Fibroblast of skin of back (primary cell): ENCODE results near the gene LTBP1.
"Not testable (repeated sequence)": the region's sequence is repeated elsewhere in the genome, so short reads cannot be mapped to it uniquely, and the experiment has no call there.

ENCODE experiments used
- DNase-seq: peaks from one replicate; pipeline ENCODE4 v3.0.0-alpha.2; 2013

The LTBP1 gene

DNA sequence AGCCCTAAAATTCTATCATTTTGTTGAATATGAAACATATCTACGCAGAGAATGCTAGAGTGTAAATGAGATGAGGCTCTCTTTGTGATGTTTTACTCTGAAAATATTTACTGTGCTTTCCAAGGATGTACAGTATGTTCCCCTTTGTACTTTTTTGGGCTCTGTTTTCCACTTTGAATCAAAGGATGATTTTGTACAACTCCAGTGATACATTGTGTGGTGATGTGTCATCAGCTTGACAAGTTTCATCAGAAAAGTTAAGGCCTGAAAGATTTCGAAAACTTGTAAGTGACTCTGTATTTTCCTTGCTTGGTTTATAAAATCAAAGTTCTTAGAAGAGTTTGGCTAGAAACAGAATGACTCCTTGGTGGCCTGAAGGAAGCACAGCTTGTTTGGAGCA lies 206.3 kb downstream of the LTBP1 start:
- peak; percentile 86 for DNase-seq

DNA sequence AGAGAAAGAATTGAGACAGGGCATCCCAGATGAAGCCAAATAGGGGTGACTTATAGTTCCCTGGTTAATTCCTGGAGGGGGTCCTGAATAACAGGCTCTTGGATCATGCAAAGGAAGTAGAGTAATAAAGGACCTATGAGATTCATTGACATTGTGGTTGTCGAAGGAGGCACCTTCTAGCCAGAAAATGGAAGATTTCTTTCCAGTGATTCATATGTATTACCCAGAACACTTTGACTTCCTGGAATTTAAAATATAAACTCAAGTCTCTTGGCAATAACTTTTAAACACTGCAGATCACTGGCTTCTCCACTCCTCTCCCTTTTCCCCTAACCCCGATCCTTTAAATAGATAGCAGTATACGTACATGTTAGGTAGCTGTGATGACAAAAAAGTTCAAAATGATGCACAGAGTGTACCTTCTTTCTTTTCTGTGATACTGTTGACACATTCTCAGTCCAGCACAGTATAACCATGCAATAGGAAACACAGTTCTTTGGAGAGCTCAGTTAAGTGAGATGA lies 211.8 kb downstream of the LTBP1 start:
- peak; percentile 92 for DNase-seq

GRCh38 chr2:33160191-33160590 lies 213.4 kb downstream of the LTBP1 start:
- peak; percentile 88 for DNase-seq

GRCh38 chr2:33166287-33166881 lies 219.6 kb downstream of the LTBP1 start:
- DNase-seq, result peak; percentile 91

GRCh38 chr2:33167622-33168245 lies 221.0 kb downstream of the LTBP1 start:
- DNase-seq, result peak; percentile 83

GRCh38 chr2:33168425-33168824 lies 221.7 kb downstream of the LTBP1 start:
- DNase-seq, result no peak

GRCh38 chr2:33168922-33169321 lies 222.2 kb downstream of the LTBP1 start:
- DNase-seq, result no peak

DNA sequence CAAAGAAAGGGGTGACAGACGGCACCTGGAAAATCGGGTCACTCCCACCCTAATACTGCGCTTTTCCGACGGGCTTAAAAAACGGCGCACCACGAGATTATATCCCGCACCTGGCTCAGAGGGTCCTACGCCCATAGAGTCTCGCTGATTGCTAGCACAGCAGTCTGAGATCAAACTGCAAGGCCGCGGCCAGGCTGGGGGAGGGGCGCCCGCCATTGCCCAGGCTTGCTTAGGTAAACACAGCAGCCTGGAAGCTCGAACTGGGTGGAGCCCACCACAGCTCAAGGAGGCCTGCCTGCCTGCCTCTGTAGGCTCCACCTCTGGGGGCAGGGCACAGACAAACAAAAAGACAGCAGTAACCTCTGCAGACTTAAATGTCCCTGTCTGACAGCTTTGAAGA lies 223.5 kb downstream of the LTBP1 start:
- DNase-seq, result not testable (repeated sequence)

DNA sequence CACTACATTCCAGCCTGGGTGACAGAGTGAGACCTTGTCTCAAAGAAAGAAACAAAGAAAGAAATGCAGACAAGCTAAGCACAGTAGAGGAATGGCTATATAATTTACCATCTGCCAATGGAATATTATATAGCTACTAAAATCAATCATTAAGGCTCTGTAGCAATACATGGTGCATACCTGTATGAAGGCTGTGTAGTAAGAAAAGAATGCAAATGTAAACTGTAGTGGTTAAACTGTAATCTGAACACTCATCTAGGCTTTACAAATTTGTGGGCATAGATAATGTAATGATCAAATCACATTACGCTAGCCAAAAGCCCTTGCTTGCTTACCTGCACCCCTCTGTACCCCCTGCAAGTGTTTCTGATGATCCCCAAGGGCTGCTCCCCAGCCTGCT lies 230.9 kb downstream of the LTBP1 start:
- DNase-seq, result no peak

GRCh38 chr2:33178209-33178608 lies 231.5 kb downstream of the LTBP1 start:
- DNase-seq, result no peak

GRCh38 chr2:33180915-33181314 lies 234.2 kb downstream of the LTBP1 start:
- DNase-seq, result no peak

GRCh38 chr2:33181466-33181865 lies 234.7 kb downstream of the LTBP1 start:
- DNase-seq, result no peak

GRCh38 chr2:33184041-33184440 lies 237.3 kb downstream of the LTBP1 start:
- no peak for DNase-seq

GRCh38 chr2:33186937-33187336 lies 240.2 kb downstream of the LTBP1 start:
- DNase-seq, result no peak

- no peak for DNase-seq
These were observed 242.0 kb downstream of the LTBP1 start for GRCh38 chr2:33188799-33189198.

DNA sequence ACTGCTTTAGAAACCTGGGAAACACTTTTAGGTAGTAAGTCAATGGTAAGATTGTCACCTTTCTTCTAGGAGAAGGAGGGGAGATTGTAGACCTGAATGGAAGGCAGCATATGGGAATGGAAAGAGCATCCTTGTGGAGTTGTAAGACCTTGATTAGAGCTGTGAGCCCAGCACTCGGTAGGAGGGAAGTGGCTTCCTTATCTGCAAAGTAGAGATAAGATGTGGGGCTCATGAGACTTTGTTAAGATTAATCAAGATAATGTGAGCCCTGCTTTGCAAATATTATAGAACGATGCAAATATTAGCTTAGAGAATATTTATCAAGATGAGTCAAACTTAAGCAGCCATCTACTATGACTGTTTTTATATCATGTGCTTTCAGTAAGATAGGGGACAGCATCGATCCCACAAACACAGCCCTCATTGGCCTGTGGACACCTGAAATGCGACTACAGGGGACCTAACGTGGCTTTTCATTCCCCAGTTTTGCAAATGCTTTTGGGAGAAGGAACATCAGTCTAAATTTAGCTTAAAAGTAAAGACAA lies 243.7 kb downstream of the LTBP1 start:
- no peak for DNase-seq

DNA sequence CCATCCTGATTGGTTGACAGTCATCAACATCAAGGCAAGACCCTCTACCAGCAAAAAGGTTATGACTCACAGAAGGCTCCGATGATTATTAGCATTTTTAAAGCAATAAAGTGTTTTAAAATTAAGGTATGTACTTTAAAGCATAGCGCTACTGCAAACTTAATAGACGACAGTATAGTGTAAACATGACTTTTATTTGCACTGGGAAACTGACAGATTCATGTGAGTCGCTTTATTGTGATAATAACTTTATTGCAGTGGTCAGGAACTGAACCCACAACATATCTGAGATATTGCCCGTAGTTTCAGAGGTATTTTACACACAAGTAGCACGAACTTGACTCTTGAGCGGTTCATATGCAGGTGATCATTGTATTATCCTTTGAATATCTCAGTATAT lies 249.1 kb downstream of the LTBP1 start:
- no peak for DNase-seq

DNA sequence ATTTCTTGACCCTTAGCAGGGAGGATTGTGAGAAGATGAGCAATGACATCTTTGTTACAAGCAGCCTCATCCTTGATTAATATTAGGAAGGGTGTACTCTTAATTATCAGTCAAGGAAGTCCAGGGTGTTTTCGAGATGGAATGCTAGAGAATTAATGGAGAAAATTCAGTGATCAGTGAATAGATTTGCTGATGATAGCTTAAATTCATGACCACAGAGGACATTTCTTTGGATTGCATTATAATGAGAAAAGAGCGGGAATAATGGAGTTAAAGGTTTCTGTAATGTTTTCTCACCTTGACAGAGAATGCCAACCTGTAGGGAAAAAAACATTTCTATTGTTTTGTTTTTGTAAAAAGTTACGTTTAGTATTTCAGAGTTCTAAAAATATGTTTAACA lies 249.9 kb downstream of the LTBP1 start:
- no peak for DNase-seq

DNA sequence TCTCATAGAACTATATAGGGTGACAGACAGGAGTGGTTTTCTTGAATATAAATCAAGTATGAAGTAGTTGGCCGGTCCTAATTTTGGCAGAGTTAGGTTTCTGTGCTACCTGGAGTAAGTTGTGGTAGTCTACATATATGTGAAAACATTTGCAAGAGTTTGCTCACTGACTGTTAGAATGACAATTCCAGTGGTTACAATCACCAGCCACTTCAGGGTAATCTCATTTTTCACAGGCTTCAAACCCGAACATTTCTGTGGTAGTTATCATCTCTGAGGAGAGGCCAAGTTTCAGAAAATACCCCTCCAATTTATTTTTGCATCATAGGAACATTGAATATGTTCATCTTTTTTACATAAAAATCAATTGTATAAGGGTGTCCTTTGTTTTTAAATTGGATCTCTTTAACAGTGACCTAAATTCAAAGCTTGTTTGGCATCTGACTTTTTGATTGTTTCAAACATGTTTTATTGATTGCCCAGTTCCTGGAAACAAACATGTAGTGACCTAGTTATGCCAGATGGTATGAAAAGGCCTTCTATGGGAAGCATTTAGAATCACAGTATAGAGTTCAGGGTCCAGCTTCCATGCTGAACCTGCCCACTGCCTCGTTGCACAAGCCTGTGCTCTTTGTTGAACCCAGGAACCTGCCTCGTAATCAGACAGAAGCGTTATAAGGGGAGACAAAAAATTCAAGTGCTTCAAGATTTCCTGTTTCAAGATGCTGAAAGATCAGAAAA lies 250.6 kb downstream of the LTBP1 start:
- DNase-seq, result no peak

DNA sequence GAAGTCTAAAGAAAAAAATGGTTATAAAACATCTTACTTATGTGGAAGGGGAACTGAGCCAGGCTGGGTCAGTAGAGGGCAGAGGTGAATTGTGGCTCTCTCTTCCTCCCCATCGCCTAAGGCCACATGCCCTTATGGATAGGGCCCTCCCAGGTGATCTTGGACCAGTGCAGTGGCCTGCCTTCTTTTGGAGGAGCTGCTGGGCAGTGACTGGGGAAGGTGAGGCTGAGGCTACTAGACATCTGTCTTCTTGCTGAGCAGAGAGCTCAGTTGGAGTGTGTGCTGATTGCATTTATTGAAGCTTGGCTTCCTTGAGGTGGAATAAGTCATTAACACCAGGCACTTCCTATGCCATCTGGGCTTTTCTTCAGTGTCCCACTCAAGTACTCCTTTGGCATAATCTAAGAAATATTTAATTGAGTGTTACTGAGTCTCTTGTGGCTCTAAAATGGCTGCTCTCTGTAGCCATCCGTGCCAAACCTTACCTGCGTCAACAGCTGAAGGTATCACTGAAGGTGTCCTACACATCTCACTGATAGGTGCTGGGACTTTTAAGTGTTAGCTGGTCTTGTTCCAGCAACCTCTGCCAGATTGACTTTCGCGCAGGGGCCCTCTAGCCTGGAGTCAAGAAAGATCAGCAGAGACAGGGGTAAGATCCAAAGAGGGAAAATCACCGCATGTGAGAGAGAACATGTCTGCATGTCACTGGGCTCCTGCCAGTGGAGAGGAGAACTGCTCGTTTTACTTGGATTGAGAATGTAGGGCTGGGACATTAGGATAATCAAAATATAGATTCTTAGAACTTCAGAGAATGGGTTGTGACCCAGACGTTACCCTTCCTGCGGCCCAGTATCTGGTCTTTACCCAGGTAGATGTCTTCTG lies 256.1 kb downstream of the LTBP1 start:
- no peak for DNase-seq

GRCh38 chr2:33204945-33205344 lies 258.2 kb downstream of the LTBP1 start:
- DNase-seq, result no peak

GRCh38 chr2:33205693-33206434 lies 259.1 kb downstream of the LTBP1 start:
- no peak for DNase-seq
